Left renal pelvis (tissue), 4 donors: Measurements from ENCODE around the gene C12orf75. TPM values are rescaled to one million over a fixed set of nuclear protein-coding genes. Genes with fewer than 3 reads are reported as not detected.
"Not testable (repeated sequence)": the region's sequence is repeated elsewhere in the genome, so short reads cannot be mapped to it uniquely, and the experiment has no call there.

ENCODE experiments used
- DNase-seq, 4 donors: peaks; one replicate each; pipeline ENCODE4 v3.0.0-alpha.2; 2013; ENCODE audit warnings: low read depth in 4 of 4, low spot score in 3 of 4
- polyA plus RNA-seq, 4 donors: library from polyadenylated mRNA; unstranded; fragments of 120-200 nt; gene quantifications; one replicate each; pipeline ENCODE4 v1.2.1, GENCODE V29; 2013; ENCODE audit not compliant: insufficient read length in 4 of 4

Gene C12orf75
- polyA plus RNA-seq, 4 donors = 43.7 to 101 (median 74.5) TPM

- DNase-seq = no peak
Measured at GRCh38 chr12:105334001-105334400, 3.5 kb downstream of the C12orf75 start.

GRCh38 chr12:105334582-105334981 is 4.1 kb downstream of the C12orf75 start:
- no peak for DNase-seq

DNA sequence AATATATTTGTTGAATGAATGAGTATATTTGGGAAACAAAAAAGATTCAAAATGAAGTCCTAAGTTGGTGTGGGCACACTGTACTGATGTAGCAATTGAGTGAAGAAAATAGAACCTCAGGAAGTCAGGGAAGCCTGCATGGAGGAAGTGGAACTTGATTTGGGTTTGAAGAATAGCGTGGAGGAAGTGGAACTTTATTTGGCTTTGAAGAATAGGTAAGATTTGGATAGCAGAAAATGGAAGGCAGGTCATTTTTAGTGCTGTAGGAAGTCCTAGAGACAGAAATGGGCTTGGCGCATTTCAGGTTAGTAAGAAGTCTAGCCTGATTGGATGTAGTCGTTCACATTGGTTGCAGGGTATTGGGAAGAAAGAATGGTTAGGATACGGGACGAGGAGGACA is 5.4 kb downstream of the C12orf75 start:
- no peak for DNase-seq

DNA sequence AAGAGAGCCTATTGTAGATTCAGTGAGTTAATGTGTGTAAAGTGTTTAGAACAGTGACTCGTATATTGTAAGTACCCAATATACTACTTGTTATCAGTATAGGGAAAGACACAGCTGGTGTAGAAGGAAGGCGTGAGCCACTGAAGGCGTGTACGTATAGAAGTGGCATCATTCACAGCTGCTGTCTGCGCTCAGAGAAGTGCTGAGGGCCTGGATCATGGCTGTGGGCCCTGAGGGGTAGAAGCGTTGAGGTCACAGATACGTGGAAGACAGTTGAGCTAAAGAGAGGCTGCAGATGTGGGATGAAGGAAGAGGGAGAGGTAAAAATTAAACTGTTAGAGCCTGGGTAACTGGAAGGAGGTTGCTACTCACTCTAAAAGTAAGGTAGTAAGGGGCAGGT is 5.9 kb downstream of the C12orf75 start:
- DNase-seq = no peak

- no peak for DNase-seq
Measured at GRCh38 chr12:105337391-105337790, 6.9 kb downstream of the C12orf75 start.

- no peak for DNase-seq
Measured at GRCh38 chr12:105338966-105339365, 8.5 kb downstream of the C12orf75 start.

- DNase-seq = no peak
Measured at GRCh38 chr12:105341010-105341409, 10.5 kb downstream of the C12orf75 start.

DNA sequence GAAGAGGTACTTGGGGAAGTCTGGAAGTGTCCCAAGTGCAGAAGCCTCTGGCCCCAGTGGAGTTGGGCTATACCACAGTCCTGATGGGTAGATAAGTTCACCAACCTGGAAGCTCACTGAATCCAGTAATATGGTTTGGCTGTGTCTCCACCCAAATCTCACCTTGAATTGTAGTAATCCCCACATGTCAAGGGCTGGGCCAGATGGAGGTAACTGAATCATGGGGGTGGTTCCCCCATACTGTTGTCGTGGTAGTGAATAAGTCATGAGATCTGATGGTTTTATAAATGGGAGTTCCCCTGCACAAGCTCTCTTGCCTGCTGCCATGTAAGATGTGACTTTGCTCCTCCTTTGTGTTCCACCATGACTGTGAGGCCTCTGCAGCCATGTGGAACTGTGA is 11.1 kb downstream of the C12orf75 start:
- DNase-seq = not testable (repeated sequence)

- no peak for DNase-seq
Measured at GRCh38 chr12:105342464-105342863, 12.0 kb downstream of the C12orf75 start.

DNA sequence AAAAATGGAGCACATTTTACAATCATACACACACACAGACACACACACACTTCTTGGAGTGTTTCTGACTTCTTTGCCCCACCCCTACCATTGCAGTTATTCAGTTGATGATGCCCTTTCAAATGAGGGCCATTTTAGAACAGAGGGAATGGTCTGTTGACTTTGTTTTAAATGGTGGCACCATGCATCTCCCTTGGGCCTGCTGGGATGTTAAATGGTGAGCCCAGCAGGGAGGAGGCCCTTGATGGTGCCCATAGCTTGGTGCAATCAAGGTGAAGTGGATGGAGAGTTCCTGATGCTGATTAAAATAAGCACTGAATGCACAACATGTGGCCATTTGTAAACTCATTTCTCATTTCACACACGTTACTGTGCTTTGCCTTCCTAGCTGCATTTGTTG is 13.3 kb downstream of the C12orf75 start:
- DNase-seq = no peak

GRCh38 chr12:105347499-105347898 is 17.0 kb downstream of the C12orf75 start:
- DNase-seq = no peak

DNA sequence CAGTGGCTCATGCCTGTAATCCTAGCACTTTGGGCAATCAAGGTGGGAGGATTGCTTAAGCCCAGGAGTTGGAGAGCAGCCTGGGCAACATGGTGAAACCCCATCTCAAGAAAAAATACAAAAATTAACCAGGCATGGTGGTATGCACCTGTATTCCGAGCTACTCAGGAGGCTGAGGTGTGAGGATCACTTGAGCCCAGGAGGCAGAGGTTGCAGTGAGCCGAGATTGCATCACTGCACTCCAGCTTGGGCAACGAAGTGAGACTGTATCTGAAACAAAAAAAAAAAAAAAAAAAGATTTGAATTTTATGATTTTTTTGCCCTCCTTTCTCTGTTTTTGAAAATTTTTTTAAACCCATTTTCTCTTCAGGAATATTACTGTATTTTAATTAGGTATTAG is 17.7 kb downstream of the C12orf75 start:
- no peak for DNase-seq

GRCh38 chr12:105348561-105348960 is 18.1 kb downstream of the C12orf75 start:
- DNase-seq = no peak

DNA sequence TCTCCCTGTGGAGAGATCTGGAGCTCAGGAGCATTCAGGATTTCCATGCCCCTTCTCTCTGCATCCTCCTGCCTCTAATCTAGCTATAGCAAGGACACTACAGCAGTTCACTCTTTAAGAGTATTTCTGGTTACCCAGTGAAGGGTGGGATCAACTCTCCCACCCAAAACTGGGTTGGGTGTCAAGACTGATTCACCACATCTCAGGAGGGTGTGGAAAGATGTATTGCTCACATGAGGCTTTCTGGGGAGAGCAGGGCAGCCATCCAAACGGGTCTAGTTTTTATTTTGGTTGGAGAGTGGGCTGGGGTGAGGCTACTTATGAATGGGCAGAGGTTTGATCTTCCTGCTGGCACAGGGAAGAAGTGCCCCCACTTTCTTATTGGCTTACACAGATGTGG is 18.6 kb downstream of the C12orf75 start:
- no peak for DNase-seq

GRCh38 chr12:105351523-105351922 is 21.0 kb downstream of the C12orf75 start:
- DNase-seq = no peak

DNA sequence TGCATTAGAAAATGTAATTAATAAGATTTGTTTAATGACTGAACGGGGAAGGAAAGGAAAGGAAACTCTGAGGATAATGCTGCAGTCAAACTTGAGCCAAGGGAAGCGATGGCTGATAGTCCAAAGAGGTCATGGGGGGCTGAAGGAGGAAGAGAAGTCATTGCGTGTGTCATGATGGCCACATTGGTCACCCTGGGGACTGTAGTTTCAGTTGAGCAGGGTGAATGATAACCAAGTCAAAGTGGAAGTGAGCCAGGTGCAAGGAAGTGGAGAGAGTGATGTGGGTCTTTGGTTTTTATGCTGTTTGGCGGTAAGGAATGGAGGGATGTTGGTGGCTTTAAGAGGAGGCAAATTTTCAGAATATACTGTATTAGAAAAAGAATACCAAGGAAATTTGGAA is 21.6 kb downstream of the C12orf75 start:
- DNase-seq = no peak

DNA sequence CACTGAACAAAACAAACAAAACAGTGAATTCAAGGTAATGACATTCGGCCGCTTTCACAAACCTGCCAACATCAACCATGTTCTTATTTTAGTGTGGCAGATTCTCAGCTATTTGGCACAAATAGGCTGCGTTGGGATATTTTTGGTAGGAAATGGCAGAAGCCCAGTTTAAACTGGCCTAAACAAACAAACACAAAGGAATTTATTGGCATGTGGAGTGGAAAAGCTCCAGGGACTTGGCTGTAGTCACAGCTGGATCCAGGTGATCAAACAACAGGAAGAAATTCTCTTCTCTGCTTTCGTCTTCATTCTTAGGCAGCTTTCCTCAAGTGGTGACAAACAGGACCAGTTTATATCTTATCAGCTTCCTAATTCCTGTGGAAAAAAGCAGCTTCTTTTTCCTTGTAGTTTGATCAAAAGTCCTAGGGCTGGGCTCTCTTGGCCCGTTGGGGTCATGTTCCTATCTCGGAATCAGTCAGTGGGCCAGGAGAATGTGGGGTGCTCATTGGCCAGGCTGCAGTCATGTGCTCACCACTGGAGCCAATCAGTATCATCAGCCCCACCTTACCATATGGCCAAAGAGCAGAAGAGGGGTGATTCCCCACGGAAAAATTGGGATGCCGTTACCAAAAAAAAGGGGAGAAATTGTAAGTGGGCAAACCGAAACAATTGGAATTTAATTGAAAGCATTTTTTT is 22.6 kb downstream of the C12orf75 start:
- no peak for DNase-seq

- no peak for DNase-seq
Measured at GRCh38 chr12:105355752-105356151, 25.3 kb downstream of the C12orf75 start.

- no peak for DNase-seq
Measured at GRCh38 chr12:105357162-105357691, 26.7 kb downstream of the C12orf75 start.

DNA sequence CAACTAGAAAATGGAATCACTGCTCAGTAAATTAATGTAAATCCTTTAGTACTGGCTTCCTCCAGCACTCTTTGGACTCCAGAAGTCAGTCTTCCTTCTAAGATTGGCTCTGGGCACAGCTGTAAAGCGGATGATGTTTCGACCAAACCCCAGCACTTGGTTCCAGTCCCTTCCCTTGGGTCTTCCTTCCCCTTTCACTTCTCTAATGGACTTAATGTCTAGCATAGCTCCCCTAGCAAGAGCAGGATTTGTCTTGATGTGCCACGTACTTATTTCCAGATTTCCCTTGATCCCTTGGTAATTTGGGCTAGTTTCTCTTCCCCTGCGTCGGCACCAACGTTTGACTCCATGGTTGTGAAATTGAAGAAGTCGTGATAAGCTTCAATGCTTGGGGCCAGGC is 28.3 kb downstream of the C12orf75 start:
- no peak for DNase-seq

- DNase-seq = no peak
Measured at GRCh38 chr12:105359856-105360255, 29.4 kb downstream of the C12orf75 start.

DNA sequence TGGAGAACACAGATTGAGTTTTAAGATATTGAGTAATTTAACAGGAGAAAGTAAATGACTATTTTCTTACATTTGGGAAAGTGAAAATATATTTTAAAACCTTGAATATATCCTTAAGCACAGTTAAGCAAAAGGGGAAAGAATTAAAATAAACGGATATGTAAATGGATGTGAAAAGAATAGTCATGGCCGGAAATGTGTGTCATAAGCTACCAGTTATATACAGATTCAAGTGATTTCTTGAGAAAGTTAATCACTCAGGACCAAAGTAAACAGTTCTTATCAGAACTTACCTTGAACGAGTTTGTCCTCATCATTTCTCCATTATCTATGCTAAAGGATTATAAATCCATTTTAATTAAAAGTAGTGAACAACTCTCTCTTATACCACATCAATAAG is 33.4 kb downstream of the C12orf75 start:
- no peak for DNase-seq

- no peak for DNase-seq
Measured at GRCh38 chr12:105365231-105365630, 34.7 kb downstream of the C12orf75 start.
